GM18868 (cell line): ENCODE results near the gene SREBF2.
"Not testable (repeated sequence)": the region's sequence is repeated elsewhere in the genome, so short reads cannot be mapped to it uniquely, and the experiment has no call there.

Source experiments
- ATAC-seq: cut with Tn5 transposase; IDR thresholded peaks from one replicate; pipeline ENCODE4 v1.9.1; 2021; ENCODE audit warnings: mild to moderate bottlenecking, moderate library complexity; ENCODE audit not compliant: unreplicated experiment

Gene SREBF2

GRCh38 chr22:41841085-41841712 lies 8.3 kb downstream of the SREBF2 start:
- ATAC-seq = no peak

DNA sequence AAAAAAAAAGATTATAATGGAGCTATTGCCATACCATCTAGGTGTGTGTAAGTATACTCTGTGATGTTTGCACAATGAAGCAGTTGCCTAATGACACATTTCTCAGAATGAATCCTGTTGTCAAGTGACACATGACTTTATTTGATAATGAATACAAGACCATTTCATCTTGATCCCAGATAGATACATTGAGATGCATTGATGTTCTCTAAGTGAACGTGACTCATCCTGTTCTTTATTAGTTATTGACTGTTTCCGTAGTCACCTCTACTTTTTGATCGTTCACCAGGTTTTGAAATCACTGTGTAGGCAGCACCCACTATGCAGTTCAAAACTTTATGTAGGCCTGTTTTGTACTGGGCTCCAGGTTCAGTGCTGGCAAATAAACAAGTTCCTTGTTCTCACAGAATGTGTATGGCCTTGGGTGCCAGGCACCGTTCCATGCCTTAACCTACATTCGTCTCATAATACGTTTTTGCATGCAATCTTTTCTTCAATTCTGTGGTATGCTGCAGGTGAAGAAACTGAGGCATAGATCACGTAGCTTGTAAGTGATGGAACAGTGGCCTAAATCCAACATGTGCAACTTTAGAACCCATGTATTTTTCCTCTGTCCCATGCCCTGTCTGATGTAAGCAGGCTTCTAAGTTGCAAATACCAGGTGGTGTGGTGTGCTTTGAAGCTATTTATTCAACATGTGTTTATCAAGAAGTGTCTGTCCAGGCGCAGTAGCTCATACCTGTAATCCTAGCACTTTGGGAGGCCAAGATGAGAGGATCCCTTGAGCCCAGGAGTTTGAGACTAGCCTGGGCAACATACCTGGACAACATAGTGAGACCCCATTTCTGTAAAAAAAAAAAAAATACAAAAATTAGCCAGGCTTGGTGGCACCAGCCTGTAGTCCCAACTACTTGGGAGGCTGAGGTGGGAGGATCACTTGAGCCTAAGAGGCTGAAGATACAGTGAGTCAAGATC lies 10.4 kb downstream of the SREBF2 start:
- no peak for ATAC-seq

- no peak for ATAC-seq
Observed at GRCh38 chr22:41844036-41844435, 11.1 kb downstream of the SREBF2 start.

GRCh38 chr22:41844513-41844912 lies 11.6 kb downstream of the SREBF2 start:
- no peak for ATAC-seq

DNA sequence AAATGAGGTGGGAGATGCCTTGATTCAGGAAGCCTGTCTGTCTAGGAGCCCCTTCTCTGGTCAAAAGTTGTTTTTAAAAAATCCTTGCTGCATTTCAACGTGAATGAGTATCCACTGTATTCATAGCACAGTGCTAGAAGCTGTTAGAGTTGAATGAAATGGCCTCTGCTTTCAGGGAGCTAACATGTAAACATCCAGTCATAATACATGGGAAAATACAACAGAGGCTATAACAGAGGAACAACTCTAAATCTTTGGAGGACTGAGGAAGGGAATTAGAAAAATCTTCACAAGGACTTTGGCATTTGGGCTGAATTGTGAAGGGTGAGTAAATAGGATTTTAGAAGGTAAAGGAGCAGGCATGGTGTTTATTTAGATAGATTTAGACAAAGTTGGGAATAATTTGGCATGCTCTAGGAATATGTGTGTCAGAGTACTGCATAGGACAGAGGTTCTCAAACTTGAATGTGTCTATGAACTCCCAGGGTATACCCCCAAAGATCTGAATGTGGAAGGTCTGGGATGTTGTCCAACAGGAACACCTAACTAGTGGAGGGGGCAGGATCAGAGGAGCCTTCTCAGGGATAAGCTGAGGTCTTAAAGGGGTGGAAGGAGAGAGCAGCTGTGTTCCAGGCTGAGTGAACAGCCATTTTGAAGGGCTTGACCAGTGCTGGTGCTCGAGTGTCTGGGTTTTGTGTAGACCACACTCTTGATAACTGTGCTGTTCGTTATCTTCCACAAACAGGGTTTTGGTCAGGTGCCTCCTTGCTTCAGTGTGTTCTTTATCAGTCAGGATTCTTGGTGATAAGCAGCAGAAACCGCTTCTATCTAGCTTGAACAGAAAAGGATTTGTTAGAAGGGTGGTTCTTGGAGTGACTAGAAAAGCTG lies 12.7 kb downstream of the SREBF2 start:
- no peak for ATAC-seq

GRCh38 chr22:41846268-41846987 lies 13.5 kb downstream of the SREBF2 start:
- ATAC-seq = no peak

- no peak for ATAC-seq
Observed at GRCh38 chr22:41847300-41847699, 14.4 kb downstream of the SREBF2 start.

- ATAC-seq = no peak
Observed at GRCh38 chr22:41848468-41848867, 15.6 kb downstream of the SREBF2 start.

- no peak for ATAC-seq
Observed at GRCh38 chr22:41856469-41856868, 23.6 kb downstream of the SREBF2 start.

DNA sequence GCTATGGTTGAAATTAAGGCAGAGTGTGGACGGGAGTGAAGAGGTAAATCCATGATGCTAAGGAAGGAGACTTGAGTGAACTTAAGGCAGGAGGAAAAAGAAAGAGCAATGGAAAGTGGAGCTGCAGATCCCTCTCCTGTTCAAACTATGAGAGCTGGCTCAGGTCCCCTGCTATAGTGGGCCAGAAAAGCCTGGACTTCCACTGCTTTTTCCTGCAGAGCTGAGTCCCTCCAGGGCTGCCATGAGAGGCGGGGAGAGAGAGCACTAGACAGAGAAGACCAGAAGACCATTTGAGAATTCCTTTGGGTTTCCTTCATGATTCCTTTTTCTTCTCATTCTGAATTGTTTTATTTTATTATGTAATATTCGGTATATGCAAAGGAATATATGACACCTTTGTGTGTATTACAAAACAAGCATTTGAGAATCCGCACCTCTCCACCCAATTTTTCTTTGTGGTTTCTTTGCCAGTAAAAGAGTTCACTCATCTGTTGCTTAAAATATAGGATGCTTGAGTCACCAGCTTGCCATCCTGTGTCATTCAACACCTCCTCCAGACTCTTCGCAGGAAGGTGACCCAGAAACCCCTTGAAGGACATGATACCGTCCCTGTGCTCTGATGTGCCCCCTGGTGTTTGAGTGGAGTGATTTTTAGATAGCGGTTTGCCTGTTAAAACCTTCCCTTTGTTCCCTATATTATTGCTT lies 24.4 kb downstream of the SREBF2 start:
- ATAC-seq = no peak

DNA sequence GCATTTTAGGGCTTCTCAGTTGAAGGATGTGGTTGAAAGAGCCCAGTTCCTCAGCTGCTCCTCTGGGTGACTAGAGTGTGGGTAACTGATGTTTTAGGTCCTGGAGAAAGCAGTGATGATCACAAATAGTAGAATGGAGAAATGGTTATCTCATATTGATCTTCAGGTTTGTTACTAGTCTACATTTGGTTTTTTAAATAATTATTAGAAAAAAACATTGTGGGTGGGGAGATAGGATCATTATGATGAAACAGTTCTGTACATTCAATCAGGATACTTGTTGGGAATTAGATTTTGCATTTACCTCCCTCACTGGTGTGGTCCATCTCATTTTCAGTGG lies 24.9 kb downstream of the SREBF2 start:
- no peak for ATAC-seq

DNA sequence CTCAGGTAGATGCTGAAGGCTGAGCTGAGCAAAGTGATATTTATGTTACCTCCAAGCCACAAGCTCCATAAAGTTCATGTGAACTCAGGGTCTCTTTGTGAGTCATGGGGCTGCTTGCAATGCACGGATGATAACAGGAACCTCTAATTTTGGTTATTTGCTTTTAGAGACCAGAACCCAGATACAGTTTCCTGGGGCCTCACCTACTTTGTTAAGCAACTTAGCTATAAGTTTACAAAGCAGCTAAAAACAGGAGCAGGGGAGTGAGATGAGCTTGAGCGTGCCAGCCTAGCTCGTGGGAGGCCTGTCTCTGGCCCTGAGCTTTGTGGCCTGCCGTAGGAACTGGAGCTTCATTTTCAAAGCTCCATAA lies 29.2 kb downstream of the SREBF2 start:
- ATAC-seq = peak; percentile 52

DNA sequence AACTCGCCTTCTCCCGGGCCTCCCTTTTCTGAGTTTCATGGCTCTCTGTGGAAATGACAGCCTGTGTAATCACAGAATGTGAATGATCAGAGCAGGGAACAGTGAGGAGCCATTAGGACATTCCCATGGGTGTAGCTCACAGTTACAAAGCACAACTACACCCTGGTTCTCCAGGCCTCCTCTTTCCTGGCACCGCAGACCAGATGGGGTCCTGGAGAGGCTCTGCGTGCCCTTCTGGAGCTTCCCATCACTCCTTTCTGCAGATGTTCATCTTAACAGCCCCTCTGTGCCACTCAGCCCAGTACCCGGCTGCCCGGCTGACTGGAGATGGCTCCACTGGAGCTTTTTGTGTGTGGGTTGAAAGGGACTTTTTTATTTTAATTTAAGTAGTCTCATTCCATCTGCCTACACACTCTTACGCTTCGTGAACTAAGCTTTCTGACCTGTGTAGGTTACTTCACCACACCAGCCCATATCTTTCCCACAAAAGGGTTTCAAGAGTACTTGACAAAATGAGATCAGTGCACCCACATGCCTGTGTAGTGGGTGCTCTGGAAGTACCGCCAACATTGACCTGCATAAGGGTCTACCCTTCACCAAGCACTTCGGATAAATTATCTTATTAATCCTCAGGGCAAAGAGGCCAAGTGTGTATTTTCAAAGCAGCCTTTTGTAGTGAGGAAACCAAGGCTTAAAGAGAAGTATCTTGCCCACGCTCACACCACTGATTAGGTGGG lies 29.8 kb downstream of the SREBF2 start:
- peak; percentile 76 for ATAC-seq

DNA sequence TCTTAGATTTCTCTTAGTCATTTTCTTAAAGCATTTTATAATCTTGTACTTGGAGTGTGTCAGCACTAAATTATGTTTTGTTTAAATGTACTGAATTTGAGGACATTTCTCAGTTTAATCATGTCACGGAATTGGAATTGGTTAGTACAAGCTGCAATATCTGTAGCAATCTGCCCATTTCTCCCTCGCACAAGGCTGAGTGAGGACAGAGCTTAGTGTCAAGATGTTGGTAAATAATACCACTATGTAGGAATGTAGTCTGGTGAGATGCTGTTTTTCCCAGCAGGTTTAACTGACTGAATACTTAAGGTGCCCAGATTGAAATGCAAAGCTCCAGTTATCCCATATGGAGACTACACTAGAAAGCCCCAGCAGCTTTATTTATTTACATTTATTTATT lies 30.6 kb downstream of the SREBF2 start:
- no peak for ATAC-seq

DNA sequence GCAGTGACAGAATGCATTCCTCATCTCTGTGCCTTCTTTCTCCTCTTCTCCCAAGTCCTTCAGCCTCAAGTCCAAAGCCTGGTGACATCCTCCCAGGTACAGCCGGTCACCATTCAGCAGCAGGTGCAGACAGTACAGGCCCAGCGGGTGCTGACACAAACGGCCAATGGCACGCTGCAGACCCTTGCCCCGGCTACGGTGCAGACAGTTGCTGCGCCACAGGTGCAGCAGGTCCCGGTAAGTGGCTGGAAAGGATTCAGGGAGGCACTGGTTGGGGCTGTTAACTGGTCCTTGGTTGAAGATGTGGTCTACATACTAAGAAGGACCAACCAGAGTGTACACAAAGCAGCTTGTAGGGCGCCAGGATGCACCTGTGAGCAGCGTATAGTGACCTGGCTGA lies 35.7 kb downstream of the SREBF2 start:
- ATAC-seq = no peak

- ATAC-seq = not testable (repeated sequence)
Observed at GRCh38 chr22:41870081-41870480, 37.2 kb downstream of the SREBF2 start.

DNA sequence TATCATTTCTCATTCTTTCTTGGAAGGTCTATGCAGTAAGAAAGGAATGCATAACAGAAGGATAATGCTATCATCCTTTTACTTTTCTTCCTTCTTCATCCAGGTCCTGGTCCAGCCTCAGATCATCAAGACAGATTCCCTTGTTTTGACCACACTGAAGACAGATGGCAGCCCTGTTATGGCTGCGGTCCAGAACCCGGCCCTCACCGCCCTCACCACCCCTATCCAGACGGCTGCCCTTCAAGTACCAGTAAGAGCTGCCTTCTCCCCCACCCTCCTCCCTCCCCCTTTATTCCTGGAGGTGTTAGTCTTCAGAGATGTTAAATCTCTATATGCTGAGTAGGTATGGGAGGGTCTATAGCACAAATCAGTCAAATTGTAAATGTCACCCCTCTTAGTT lies 37.9 kb downstream of the SREBF2 start:
- no peak for ATAC-seq

- no peak for ATAC-seq
Observed at GRCh38 chr22:41873391-41873790, 40.5 kb downstream of the SREBF2 start.

DNA sequence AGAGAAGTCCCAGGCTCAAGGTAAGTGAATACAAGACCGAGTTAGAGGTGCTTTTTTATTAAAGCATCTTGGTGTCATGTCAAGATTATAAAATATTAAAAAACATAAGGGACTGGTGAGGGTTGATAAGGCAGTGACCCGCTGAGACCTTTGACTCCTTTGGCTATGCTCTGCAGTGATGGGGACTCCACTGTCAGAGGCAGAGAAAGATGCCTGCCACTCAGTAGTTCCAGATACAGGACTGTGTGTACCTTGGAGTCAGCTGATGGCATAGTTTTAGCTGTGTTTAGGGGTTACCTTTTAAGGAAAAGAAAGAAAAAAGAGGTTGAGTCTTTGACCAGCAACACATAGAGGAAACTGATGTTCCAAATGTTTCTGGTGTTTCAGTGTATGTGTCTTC lies 41.2 kb downstream of the SREBF2 start:
- ATAC-seq = no peak
